Gastrocnemius medialis (tissue), 4 donors: ENCODE measurements around the gene KYNU. TPM values are rescaled to one million over a fixed set of nuclear protein-coding genes. Genes with fewer than 3 reads are reported as not detected.
A peak's percentile ranks its signal among the peaks of the same experiment; 100 is the strongest.

Source experiments
- ATAC-seq, 2 donors: fragments of 150-250 bp; one replicate each; pipeline ENCODE4 v1.9.1; 2016
- DNase-seq, 2 donors: peaks; one replicate each; pipeline ENCODE4 v3.0.0-alpha.2; 2019
- H3K27ac ChIP-seq, 4 donors: fragments of 200-600 bp; sonication (generic); 1 replicate in 1 of 4; 2 replicates in 3 of 4; pipeline ENCODE4 v1.5.1; 2016 to 2018; ENCODE audit warnings: mild to moderate bottlenecking in 2 of 4, moderate library complexity in 1 of 4
- H3K27me3 ChIP-seq, 3 donors: fragments of 200-600 bp; sonication (generic) in 2 of 3; 1 replicate in 1 of 3; 2 replicates in 2 of 3; pipeline versions ENCODE4 v1.5.1 to v1.6.0; 2016 to 2019; ENCODE audit warnings: mild to moderate bottlenecking in 1 of 3, moderate library complexity in 1 of 3
- H3K36me3 ChIP-seq, 2 donors: fragments of 200-600 bp; sonication (generic) in 1 of 2; one replicate each; pipeline ENCODE4 v1.5.1; 2017 to 2018
- H3K4me1 ChIP-seq, 2 donors: fragments of 200-600 bp; sonication (generic) in 1 of 2; one replicate each; pipeline ENCODE4 v1.5.1; 2016 to 2017; ENCODE audit warnings: mild to moderate bottlenecking in 2 of 2
- H3K4me3 ChIP-seq, 4 donors: fragments of 200-600 bp; sonication (generic) in 3 of 4; 1 replicate in 1 of 4; 2 replicates in 3 of 4; pipeline ENCODE4 v1.5.1; 2016 to 2019; ENCODE audit warnings: mild to moderate bottlenecking in 2 of 4
- H3K9me3 ChIP-seq, 3 donors: fragments of 200-600 bp; sonication (generic) in 2 of 3; 1 replicate in 1 of 3; 2 replicates in 2 of 3; pipeline ENCODE4 v1.5.1; 2016 to 2019
- POLR2A ChIP-seq, 2 donors: fragments of 450-650 bp; IDR thresholded peaks; one replicate each; pipeline ENCODE4 v1.6.1; 2017; ENCODE audit warnings: antibody characterized with exemption in 2 of 2, mild to moderate bottlenecking in 2 of 2, moderate library complexity in 2 of 2
- in situ Hi-C, 4 donors: fragments of 200-750 bp; cut with MboI; loops; one replicate each; pipeline versions ENCODE4 v1.15.0 to v1.8.0; 2017; ENCODE audit warnings: low sequenced_read_pairs in 4 of 4
- intact Hi-C: fragments of 100-400 bp; cut with DNase I; formaldehyde crosslinking; loops from one replicate; pipeline ENCODE4 v1.15.1; 2023; ENCODE audit warnings: low total_unique reads
- total RNA-seq, 4 donors: library from RNA; depleted of rRNA; stranded (reverse); fragments of >200 nt; gene quantifications; one replicate each; pipeline versions ENCODE4 v1.1.0 to v1.2.3, GENCODE V29; 2016
- TF ChIP-seq, protein P1 (sequence below), 5 experiments: fragments of 450-650 bp in 3 of 5; fragments of 200-600 bp in 2 of 5; sonication (generic) in 2 of 5; IDR thresholded peaks in 4 of 5; conservative IDR thresholded peaks in 1 of 5; 1 replicate in 4 of 5; 2 replicates in 1 of 5; pipeline ENCODE4 v1.5.1; 2016 to 2019; ENCODE audit warnings: antibody characterized with exemption in 5 of 5, mild to moderate bottlenecking in 3 of 5, moderate library complexity in 3 of 5

The KYNU gene
- total RNA-seq, 4 donors from 2014 or later: 0.46 to 2.0 (median 0.61) TPM; not detected in 1

DNA sequence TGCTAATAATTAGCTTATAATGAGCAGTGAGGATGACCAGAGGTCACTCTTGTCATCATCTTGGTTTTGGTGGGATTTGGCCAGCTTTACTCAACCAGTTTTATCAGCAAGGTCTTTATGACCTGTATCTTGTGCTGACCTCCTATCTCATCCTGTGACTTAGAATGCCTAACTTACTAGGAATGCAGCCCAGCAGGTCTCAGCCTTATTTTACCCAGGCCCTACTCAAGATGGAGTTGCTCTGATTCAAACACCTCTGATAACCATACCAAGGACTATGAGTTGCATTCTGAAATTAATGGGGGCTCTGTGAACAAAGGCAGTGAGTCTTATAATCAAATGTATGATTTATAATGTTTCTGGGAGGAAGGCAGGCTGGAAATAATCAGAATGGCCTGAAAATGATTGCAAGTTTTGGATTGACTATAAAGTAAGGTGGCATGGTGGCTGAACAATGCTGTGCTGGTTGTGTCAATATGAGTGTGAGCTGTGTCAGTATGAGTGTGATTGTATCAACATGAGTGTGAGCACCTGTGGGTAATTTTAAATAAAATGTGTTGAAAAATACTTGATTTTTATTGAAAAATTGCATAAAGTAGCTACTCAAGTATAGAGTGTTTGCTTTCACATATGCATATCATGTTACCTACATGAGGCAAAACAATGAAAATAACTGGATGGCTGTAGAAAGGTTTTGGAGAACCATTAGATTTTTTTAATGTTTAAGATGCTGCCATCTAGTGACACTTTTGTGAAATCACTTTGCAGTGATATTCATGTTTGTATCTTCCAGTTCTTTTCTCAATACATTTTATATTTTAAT is 103.0 kb downstream of the KYNU start:
- Histone ChIP-seq H3K27ac (no peak overlapping the region), H3K27me3 (no peaks in the 10 kb centered on the region), H3K36me3 (no peaks in the 10 kb centered on the region), H3K4me1 (no peaks in the 10 kb centered on the region), H3K4me3 (no peak overlapping the region), H3K9me3 (no peaks in the 10 kb centered on the region)
- ATAC-seq: no peak
- DNase-seq: no peak
- intact Hi-C loops: no loop called here
- TF ChIP-seq, protein P1, sequence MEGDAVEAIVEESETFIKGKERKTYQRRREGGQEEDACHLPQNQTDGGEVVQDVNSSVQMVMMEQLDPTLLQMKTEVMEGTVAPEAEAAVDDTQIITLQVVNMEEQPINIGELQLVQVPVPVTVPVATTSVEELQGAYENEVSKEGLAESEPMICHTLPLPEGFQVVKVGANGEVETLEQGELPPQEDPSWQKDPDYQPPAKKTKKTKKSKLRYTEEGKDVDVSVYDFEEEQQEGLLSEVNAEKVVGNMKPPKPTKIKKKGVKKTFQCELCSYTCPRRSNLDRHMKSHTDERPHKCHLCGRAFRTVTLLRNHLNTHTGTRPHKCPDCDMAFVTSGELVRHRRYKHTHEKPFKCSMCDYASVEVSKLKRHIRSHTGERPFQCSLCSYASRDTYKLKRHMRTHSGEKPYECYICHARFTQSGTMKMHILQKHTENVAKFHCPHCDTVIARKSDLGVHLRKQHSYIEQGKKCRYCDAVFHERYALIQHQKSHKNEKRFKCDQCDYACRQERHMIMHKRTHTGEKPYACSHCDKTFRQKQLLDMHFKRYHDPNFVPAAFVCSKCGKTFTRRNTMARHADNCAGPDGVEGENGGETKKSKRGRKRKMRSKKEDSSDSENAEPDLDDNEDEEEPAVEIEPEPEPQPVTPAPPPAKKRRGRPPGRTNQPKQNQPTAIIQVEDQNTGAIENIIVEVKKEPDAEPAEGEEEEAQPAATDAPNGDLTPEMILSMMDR (IDR thresholded peaks at IDR 0.05 in 4 of 5, conservative IDR thresholded peaks at IDR 0.05 in 1 of 5): peak in 2 of 5 experiments; percentile 25 to 40
- no peak for TF ChIP-seq POLR2A (IDR thresholded peaks at IDR 0.05)
- in situ Hi-C loops: loop anchor here in 1 of 4 donors (25.0 kb wide), 1 partner anchor 293 kb away; no protein-coding TSS in a partner anchor

DNA sequence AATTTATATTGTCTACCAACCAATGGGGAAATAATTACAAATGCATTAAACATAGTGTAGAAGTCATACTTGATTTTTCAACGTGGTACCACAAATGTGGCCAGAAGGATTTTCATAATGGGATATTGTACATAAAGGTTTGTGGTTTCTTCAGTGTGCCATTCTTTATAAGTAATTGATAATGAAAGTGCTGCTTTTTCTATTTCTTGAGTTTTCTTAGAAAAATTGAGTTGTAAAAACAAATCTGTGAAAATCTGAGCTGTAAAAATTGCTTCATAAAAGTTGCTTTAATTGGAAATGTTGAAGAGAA is 103.6 kb downstream of the KYNU start:
- intact Hi-C loops: no loop called here
- Histone ChIP-seq H3K4me1 (no peaks in the 10 kb centered on the region), H3K4me3 (no peak overlapping the region), H3K27ac (no peak overlapping the region), H3K9me3 (no peaks in the 10 kb centered on the region), H3K27me3 (no peaks in the 10 kb centered on the region), H3K36me3 (no peaks in the 10 kb centered on the region)
- DNase-seq (no peak), ATAC-seq (no peak)
- no peak for TF ChIP-seq POLR2A (IDR thresholded peaks at IDR 0.05)
- TF ChIP-seq, protein P1 (IDR thresholded peaks at IDR 0.05 in 4 of 5, conservative IDR thresholded peaks at IDR 0.05 in 1 of 5): no peak
- in situ Hi-C loops: loop anchor here in 1 of 4 donors (25.0 kb wide), 1 partner anchor 294 kb away; no protein-coding TSS in a partner anchor

DNA sequence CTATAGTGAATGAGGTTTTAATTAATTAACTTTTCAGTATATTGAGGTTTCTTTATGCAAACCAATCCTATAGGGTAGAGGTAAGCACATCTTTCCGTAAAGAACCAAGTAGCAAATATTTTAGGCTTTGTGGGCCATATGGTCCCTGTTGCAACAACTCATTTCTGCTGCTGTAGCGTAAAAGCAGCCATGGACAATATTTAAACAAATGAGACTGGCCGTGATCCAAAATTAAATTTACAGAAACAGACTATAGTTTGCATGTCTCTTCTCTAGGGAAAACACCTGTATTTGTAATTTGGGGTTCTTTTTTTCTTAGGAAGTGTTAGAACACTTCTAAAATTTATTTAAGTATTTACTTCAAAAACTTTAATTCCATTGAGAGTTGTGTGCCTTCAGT is 104.3 kb downstream of the KYNU start:
- no peaks in the 10 kb centered on the region for H3K4me1 ChIP-seq
- H3K27ac ChIP-seq: no peak overlapping the region
- TF ChIP-seq POLR2A (IDR thresholded peaks at IDR 0.05): no peak
- TF ChIP-seq, protein P1 (IDR thresholded peaks at IDR 0.05 in 4 of 5, conservative IDR thresholded peaks at IDR 0.05 in 1 of 5): no peak
- H3K36me3 ChIP-seq: no peaks in the 10 kb centered on the region
- no peak overlapping the region for H3K4me3 ChIP-seq
- H3K27me3 ChIP-seq: no peaks in the 10 kb centered on the region
- no peaks in the 10 kb centered on the region for H3K9me3 ChIP-seq
- intact Hi-C loops (no loop called here), in situ Hi-C loops (loop anchor here in 1 of 4 donors (25.0 kb wide), 1 partner anchor 294 kb away; no protein-coding TSS in a partner anchor)
- ATAC-seq (no peak), DNase-seq (no peak)

DNA sequence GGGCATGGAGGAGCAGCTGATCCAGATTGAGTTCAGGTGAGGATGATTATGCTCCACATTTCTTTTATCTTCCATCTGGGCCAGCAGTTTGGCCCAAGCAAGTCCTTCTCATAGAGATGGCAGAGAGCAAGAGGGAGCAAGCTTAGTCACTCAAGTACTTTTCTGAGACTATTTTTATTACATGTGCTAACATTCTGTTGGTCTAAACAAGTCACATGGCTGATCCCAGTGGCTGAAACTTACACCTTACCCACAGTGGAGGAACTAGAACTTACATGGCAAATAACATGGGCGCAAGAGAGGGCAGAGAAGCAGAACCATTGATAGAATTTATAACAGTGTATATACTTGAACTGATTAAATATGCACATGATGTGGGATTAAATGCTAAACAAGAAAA is 105.7 kb downstream of the KYNU start:
- TF ChIP-seq, protein P1 (IDR thresholded peaks at IDR 0.05 in 4 of 5, conservative IDR thresholded peaks at IDR 0.05 in 1 of 5): no peak
- TF ChIP-seq POLR2A (IDR thresholded peaks at IDR 0.05): no peak
- intact Hi-C loops (no loop called here), in situ Hi-C loops (loop anchor here in 1 of 4 donors (25.0 kb wide), 1 partner anchor 296 kb away; no protein-coding TSS in a partner anchor)
- no peak for ATAC-seq
- Histone ChIP-seq H3K27me3 (no peaks in the 10 kb centered on the region), H3K4me1 (no peaks in the 10 kb centered on the region), H3K27ac (no peak overlapping the region), H3K36me3 (no peaks in the 10 kb centered on the region), H3K9me3 (no peaks in the 10 kb centered on the region), H3K4me3 (no peak overlapping the region)
- DNase-seq: no peak
